Activated CD4-positive, alpha-beta T cell treated with anti-CD3 and anti-CD28 coated beads, Interleukin-2, amount 50 U/mL, for 16 hours (primary cell): ENCODE measurements around the gene TMEM252.

ENCODE experiments used
- DNase-seq: peaks from one replicate; pipeline ENCODE4 v3.0.0-alpha.2; 2020

Gene TMEM252

GRCh38 chr9:68538200-68538599 is 2.5 kb downstream of the TMEM252 start:
- DNase-seq = no peak

- no peak for DNase-seq
Measured at GRCh38 chr9:68537616-68537880, 3.1 kb downstream of the TMEM252 start.

GRCh38 chr9:68536876-68537615 is 3.6 kb downstream of the TMEM252 start:
- DNase-seq = no peak

GRCh38 chr9:68533678-68534077 is 7.0 kb downstream of the TMEM252 start:
- DNase-seq = no peak

- DNase-seq = no peak
Measured at GRCh38 chr9:68532131-68532530, 8.6 kb downstream of the TMEM252 start.

GRCh38 chr9:68530618-68531017 is 10.1 kb downstream of the TMEM252 start:
- DNase-seq = no peak

GRCh38 chr9:68523367-68523936 is 17.2 kb downstream of the TMEM252 start:
- DNase-seq = no peak

GRCh38 chr9:68522954-68523353 is 17.7 kb downstream of the TMEM252 start:
- no peak for DNase-seq

- DNase-seq = no peak
Measured at GRCh38 chr9:68522131-68522530, 18.6 kb downstream of the TMEM252 start.

- no peak for DNase-seq
Measured at GRCh38 chr9:68515326-68516017, 25.2 kb downstream of the TMEM252 start.

- no peak for DNase-seq
Measured at GRCh38 chr9:68513981-68514380, 26.7 kb downstream of the TMEM252 start.

GRCh38 chr9:68513385-68513784 is 27.3 kb downstream of the TMEM252 start:
- DNase-seq = no peak

- no peak for DNase-seq
Measured at GRCh38 chr9:68509689-68510088, 31.0 kb downstream of the TMEM252 start.

GRCh38 chr9:68508547-68508946 is 32.1 kb downstream of the TMEM252 start:
- no peak for DNase-seq

GRCh38 chr9:68507806-68508145 is 32.9 kb downstream of the TMEM252 start:
- DNase-seq = no peak

- DNase-seq = no peak
Measured at GRCh38 chr9:68507130-68507805, 33.4 kb downstream of the TMEM252 start.

GRCh38 chr9:68506551-68506950 is 34.1 kb downstream of the TMEM252 start:
- no peak for DNase-seq

GRCh38 chr9:68505681-68506409 is 34.8 kb downstream of the TMEM252 start:
- no peak for DNase-seq

GRCh38 chr9:68502279-68502678 is 38.4 kb downstream of the TMEM252 start:
- no peak for DNase-seq

- no peak for DNase-seq
Measured at GRCh38 chr9:68500457-68501381, 40.0 kb downstream of the TMEM252 start.

GRCh38 chr9:68498816-68499215 is 41.9 kb downstream of the TMEM252 start:
- DNase-seq = no peak

- no peak for DNase-seq
Measured at GRCh38 chr9:68497629-68498028, 43.1 kb downstream of the TMEM252 start.
